Activated CD4-positive, alpha-beta T cell treated with anti-CD3 and anti-CD28 coated beads, Interleukin-2, amount 10 ng/mL, durations not matched to agents 24 days and 14 days (primary cell): ENCODE results near the gene PEX14. TPM values are rescaled to one million over a fixed set of nuclear protein-coding genes. Genes with fewer than 3 reads are reported as not detected.

Experiments
- DNase-seq: peaks from one replicate; pipeline ENCODE4 v3.0.0; 2022
- H3K27ac Mint-ChIP-seq: one replicate; pipeline ENCODE4 v1.8.0; 2022; ENCODE audit warnings: mild to moderate bottlenecking, mixed read lengths
- H3K27me3 Mint-ChIP-seq: one replicate; pipeline ENCODE4 v1.8.0; 2022; ENCODE audit warnings: mixed read lengths
- H3K36me3 Mint-ChIP-seq: one replicate; pipeline ENCODE4 v1.8.0; 2022; ENCODE audit warnings: low read depth, mild to moderate bottlenecking, mixed read lengths
- H3K4me1 Mint-ChIP-seq: one replicate; pipeline ENCODE4 v1.8.0; 2021; ENCODE audit warnings: mixed read lengths
- H3K4me3 Mint-ChIP-seq: one replicate; pipeline ENCODE4 v1.8.0; 2022; ENCODE audit warnings: mild to moderate bottlenecking, moderate library complexity, mixed read lengths
- H3K9me3 Mint-ChIP-seq: one replicate; pipeline ENCODE4 v1.8.0; 2021; ENCODE audit warnings: mixed read lengths
- intact Hi-C: fragments of 100-400 bp; cut with micrococcal nuclease; formaldehyde crosslinking; loops from one replicate; pipeline ENCODE4 v1.15.1; 2023
- total RNA-seq: library from RNA; stranded (reverse); gene quantifications from 2 replicates; pipeline ENCODE4 v1.2.3, GENCODE V29; 2022

The PEX14 gene
- total RNA-seq, 1 donor from 2014 or later: 21.6 TPM

DNA sequence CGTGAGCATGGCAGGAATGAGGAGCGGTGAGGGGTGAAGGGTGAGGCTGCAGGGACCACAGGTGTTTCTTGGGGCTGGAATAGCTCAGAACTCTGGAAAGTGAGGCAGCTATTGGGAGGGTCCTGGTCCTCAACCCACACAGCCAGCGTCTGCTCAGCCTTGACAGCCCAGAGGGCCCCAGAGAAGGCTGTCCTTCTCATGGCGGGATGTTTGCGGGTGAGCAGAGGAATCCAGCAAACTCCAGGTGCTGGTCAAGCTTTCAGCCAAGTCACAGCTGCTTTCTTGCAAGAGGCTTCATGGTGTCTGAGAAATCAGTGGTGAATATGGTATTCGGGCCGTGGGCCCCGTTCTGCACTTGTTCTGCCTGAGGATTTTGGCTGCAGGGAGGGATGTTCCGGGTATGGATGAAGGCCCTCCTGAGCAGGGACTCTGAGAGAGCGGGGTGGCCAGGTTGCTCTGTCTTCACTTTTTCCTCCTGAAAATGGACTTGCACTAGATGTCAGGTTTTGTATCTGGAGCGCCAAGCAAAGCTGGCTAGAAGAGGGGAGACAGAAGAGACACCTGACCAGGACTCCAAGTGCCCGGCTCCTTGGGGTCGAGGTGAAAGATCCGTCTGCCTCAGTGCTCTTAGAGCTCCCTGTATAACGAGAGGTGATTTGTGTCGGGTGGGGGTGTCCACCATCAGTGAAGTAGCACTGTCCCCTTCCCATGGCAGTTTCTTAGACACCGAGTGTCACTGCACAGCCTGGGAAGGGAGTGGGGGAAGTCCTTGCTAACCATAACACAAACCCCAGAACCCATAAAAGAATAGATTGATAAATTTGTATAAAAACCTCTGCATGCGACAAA is 139.9 kb downstream of the PEX14 start:
- intact Hi-C loops: no loop called here
- no peak for DNase-seq

DNA sequence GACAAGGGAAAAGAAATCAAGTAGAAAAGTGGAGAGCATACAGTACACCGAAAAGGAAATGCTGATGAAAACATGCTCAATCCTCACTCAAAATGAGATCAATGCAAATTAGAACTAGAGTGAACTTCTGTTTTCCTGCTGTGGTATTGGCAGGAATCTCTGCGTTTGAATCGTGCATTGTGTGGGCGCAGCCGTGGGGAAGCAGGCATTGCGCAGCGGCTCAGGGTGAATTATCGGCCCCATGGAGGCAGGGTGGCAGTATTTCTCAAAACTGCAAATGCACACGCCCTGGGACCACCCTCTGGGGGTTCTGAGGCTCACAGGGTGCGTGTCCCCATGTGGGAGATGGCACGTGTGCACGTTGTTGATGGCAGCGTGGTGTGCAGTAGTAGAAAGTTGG is 140.6 kb downstream of the PEX14 start:
- Mint-ChIP-seq H3K27ac (no peak overlapping the region), H3K4me3 (no peak overlapping the region), H3K36me3 (no peaks in the 10 kb centered on the region), H3K27me3 (no peaks in the 10 kb centered on the region), H3K9me3 (no peaks in the 10 kb centered on the region), H3K4me1 (no peaks in the 10 kb centered on the region)
- intact Hi-C loops: no loop called here
- DNase-seq: no peak

More for the DNA sequence above, 139.9 kb downstream of the PEX14 start:
- Mint-ChIP-seq H3K4me1 (no peaks in the 10 kb centered on the region), H3K36me3 (no peaks in the 10 kb centered on the region), H3K9me3 (no peaks in the 10 kb centered on the region), H3K27ac (no peak overlapping the region), H3K27me3 (no peaks in the 10 kb centered on the region), H3K4me3 (no peak overlapping the region)

DNA sequence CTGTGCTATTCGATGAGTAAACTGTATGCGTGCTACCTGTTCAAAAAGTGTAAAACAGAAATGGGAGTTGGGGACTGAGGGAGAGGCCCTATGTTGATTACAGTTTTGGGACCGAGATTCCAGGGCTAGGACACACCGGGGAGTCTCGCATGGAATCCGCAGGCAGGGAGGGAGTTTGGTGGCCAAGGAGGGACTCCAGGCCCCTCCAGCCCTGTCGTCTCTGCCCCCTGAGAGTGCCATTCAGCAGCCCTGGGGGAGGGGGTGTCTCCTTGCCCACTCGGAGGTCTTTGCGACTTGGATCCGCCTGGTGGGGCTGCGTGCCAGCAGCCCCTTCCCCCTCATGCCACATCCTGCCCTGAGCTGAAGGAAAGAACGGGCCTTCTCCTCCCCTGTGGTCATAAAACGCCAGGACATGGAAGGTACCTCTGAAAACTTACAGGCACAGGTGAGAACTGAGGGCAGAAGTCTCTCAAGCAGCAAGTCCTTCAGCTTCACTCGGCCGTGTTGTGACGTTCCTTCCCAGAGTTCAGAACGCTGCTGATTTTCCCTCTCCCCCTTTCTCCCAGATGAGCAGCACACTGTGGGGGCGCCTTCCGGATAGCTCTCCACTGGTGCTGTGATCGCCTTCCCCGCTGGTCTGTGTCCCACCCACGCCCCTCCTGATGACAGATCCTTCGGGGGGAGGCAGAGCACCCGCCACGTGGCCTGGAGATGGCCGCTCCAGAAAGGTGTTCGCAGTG is 141.4 kb downstream of the PEX14 start:
- H3K4me3 Mint-ChIP-seq: no peak overlapping the region
- intact Hi-C loops: no loop called here
- no peaks in the 10 kb centered on the region for H3K4me1 Mint-ChIP-seq
- DNase-seq: no peak
- no peaks in the 10 kb centered on the region for H3K36me3 Mint-ChIP-seq
- no peaks in the 10 kb centered on the region for H3K9me3 Mint-ChIP-seq
- no peak overlapping the region for H3K27ac Mint-ChIP-seq
- no peaks in the 10 kb centered on the region for H3K27me3 Mint-ChIP-seq

DNA sequence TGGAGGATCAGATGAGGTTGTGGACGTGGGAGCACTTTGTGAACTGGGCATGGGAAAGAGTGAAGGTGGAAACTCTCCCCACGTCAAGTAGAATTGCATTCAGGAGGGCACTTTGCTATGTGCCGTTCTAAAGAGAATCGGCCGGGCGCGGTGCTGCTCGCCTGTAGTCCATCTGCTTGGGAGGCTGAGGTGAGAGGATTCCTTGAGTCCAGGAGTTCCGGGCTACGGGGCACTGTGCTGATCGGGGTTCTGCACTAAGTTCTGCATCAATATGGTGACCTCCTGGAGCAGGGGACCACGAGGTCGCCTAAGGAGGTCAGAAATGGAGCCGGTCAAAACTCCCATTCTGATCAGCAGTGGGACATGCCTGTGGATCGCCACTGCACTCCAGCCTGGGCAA is 141.9 kb downstream of the PEX14 start:
- Mint-ChIP-seq H3K27me3 (no peaks in the 10 kb centered on the region), H3K4me3 (no peak overlapping the region), H3K9me3 (no peaks in the 10 kb centered on the region), H3K36me3 (no peaks in the 10 kb centered on the region), H3K4me1 (no peaks in the 10 kb centered on the region), H3K27ac (no peak overlapping the region)
- intact Hi-C loops: no loop called here
- DNase-seq: no peak

DNA sequence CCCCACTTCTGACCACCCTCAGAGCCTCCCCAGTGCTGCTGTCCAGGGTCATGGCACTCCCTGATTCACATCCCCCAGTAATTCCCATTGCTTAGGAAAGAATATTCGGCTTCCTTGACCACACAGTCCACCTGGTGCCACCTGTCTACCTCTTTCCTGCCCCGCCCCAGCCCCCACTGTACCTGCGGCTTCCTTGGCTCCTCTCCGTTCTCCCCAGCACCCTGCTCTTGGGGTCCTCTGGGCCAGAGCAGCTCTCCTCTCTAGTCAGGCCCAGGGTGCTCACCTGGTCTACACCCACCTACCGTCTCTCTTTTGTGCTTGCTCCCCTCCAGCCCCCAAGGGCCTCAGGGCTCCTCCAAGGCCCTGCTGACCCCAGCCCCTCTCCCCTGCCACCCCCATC is 142.6 kb downstream of the PEX14 start:
- H3K27me3 Mint-ChIP-seq: no peaks in the 10 kb centered on the region
- H3K36me3 Mint-ChIP-seq: no peaks in the 10 kb centered on the region
- no peak overlapping the region for H3K27ac Mint-ChIP-seq
- no peaks in the 10 kb centered on the region for H3K9me3 Mint-ChIP-seq
- H3K4me1 Mint-ChIP-seq: no peaks in the 10 kb centered on the region
- intact Hi-C loops: no loop called here
- no peak for DNase-seq
- no peak overlapping the region for H3K4me3 Mint-ChIP-seq

DNA sequence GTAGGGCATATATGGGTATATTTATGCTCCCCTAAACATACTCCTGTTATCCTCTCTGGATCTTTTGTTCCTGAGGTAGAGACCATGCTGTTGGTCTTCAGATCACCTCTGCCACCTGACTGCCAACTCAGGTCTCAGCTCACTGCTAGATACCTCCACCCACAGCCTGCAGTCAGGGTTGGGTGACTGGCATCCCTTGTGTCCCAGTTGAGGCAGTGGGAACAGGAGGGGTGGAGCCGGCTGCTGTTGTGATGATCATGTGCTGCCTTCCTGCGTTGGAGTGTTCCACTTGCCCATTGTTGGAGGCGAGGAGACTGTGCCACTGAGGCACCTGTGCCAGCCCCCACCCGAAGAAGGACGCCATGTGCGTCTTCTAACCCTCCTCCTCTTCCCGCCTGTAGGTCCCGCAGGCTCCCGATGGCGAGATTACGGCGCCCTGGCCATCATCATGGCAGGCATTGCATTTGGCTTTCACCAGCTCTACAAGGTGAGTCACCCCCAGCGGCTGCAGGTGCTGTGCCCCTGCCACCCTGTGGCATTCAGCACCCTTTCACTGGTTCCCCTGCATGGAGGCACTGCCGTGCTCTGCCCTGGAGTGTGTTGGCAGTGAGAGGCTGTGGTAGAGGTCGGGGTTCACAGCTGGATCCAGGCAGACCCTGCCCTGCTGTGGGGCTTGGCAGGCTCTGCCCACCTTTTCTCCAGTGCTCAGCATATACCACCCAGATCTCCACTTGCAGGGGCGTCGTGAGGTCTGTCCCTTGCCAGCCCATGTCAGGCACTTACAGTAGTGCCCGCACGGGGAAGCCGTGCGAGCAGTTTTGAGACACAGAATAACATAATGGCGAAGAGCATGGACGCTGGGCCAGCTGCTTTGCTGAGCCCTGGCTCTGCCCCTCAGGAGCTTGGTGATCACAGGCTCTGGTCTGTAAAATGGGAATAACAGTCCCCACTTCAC is 143.5 kb downstream of the PEX14 start:
- no peaks in the 10 kb centered on the region for H3K4me1 Mint-ChIP-seq
- H3K27me3 Mint-ChIP-seq: no peaks in the 10 kb centered on the region
- H3K4me3 Mint-ChIP-seq: no peak overlapping the region
- intact Hi-C loops: no loop called here
- no peak for DNase-seq
- no peaks in the 10 kb centered on the region for H3K9me3 Mint-ChIP-seq
- H3K27ac Mint-ChIP-seq: no peak overlapping the region
- H3K36me3 Mint-ChIP-seq: no peaks in the 10 kb centered on the region

DNA sequence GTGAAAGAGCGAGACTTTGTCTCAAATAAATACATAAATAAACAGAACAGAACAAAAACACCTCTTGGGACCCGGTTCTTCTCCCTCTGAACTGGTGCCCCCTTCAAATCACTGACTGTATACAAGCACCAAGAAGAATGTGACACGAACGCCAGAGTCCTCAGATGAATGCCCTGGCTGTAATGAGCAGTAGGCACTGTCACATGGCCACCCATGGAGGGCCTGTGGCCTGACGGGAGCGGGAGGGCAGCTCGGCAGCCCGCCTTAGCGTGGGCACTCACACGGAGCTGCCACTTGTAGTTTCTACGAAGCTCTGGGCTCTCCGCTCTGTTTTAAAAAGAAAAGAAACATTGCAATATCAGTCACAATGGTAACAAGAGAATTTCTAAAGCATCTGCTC is 146.0 kb downstream of the PEX14 start:
- Mint-ChIP-seq H3K4me3 (no peak overlapping the region), H3K4me1 (no peaks in the 10 kb centered on the region), H3K27me3 (no peaks in the 10 kb centered on the region), H3K27ac (no peak overlapping the region), H3K9me3 (no peaks in the 10 kb centered on the region), H3K36me3 (no peaks in the 10 kb centered on the region)
- intact Hi-C loops: no loop called here
- DNase-seq: no peak

DNA sequence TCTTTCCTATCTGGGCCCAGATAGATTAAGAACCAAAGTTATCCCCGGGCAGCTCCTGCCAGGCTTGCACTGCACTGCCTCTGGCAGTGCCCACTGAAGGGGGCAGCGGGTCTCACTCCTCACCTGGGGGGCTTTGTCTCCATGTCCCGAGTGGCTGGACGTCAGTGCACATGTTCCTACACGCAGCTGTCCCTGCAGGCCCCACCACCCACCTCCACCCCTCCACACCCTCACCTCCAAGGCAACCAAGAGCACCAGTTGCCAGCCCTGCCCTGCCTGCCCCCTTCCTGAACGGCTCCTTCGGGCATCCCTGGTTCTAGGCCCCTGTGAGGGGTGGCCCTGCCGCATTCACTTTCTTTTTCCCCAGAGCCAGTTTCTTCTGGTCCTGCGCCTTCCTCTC is 147.2 kb downstream of the PEX14 start:
- Mint-ChIP-seq H3K27me3 (no peaks in the 10 kb centered on the region), H3K36me3 (no peaks in the 10 kb centered on the region), H3K9me3 (no peaks in the 10 kb centered on the region), H3K4me1 (no peaks in the 10 kb centered on the region), H3K27ac (no peak overlapping the region), H3K4me3 (no peak overlapping the region)
- no peak for DNase-seq
- intact Hi-C loops: no loop called here

DNA sequence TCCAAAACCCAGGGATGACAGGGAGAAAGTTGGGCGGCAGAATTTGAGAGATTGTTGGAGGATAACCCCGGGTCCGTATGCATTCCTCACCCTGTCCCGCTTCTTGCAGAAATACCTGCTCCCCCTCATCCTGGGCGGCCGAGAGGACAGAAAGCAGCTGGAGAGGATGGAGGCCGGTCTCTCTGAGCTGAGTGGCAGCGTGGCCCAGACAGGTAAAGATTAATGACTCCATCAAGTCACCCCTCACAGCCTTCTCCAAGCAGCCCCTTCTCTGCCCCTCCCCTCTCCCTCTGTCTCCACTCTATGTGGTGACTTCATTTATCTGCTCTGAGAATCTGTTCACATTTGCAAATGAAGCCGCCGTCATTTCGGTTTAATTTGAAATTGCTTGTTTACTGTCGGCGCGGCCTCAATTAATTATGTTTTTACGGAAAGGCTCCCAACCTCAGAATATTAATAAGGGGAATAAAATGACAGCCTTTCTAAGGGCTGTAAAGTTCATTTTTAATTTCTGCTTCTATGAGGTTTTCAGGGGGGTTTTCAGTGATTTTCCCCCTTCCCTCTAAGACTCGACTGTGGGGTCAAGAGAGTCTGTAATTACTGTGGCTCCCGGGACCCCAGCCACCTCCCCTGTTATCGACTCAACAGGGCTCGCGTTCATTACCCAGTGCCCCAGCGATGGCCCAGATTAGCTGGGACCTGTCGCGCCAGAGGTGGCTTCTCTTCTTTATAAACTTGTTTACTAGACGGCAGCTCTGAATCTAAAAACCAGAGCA is 148.3 kb downstream of the PEX14 start:
- intact Hi-C loops: no loop called here
- Mint-ChIP-seq H3K27ac (no peak overlapping the region), H3K4me1 (no peaks in the 10 kb centered on the region), H3K4me3 (no peak overlapping the region), H3K9me3 (no peaks in the 10 kb centered on the region), H3K27me3 (no peaks in the 10 kb centered on the region), H3K36me3 (no peaks in the 10 kb centered on the region)
- DNase-seq: no peak

DNA sequence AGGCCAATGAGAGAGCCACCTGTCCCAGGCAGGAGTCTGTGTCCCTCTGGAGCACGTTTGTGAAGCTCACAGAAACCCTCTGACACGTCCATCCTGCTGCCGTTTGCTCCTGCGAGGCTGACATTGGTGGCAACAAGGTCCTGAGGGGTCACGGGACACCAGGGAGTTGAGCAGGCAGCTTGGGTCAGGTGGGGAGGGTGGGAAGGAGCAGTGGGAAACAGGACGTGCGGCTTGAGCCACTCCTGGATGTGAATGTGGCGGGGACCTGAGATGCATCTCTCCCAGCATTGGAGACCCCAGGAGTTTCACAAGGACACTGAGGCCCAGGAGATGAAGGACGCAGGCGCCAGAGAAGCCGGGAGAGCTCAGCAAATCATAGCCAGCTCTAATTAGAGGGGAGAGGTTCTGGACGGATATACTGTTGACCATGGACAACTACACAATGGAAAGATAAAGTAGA is 149.0 kb downstream of the PEX14 start:
- Mint-ChIP-seq H3K36me3 (no peaks in the 10 kb centered on the region), H3K4me3 (no peak overlapping the region), H3K27me3 (no peaks in the 10 kb centered on the region), H3K9me3 (no peaks in the 10 kb centered on the region), H3K27ac (no peak overlapping the region), H3K4me1 (no peaks in the 10 kb centered on the region)
- intact Hi-C loops: no loop called here
- no peak for DNase-seq

DNA sequence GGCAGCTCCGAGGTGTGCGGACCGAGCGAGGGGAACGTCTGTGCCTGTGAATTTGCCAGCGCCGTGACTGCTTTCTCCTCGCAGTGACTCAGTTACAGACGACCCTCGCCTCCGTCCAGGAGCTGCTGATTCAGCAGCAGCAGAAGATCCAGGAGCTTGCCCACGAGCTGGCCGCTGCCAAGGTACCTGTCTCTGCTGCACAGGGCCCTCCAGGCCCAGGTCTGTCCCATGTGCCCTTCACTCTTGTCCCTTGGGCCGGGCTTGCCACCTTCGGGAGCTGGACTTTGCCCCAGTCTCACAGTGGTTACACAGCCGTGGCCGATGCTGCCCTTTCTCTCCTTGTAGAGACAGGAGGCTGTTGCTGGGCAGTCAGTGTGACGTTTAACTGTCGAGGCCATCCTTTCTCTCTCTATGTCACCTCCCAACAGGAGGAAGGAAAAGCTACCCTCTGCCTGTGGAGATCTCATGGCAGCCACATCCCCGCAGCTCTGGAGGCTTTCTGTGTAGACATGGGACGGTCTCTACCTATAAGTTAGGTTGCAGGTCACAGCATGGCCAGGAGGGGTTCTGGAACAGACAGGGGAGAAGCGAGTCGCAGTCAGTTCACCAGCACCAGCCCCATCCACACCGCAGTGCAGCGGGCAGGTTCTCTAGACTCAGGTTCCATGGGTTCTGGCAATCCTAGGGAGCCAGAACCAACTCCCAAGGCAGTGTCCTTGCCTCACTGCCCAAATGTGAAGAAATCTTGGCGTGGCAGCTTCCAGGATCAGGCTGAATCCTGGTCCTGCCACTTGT is 149.7 kb downstream of the PEX14 start:
- intact Hi-C loops: no loop called here
- DNase-seq: no peak
- Mint-ChIP-seq H3K27me3 (no peaks in the 10 kb centered on the region), H3K36me3 (no peaks in the 10 kb centered on the region), H3K4me3 (no peak overlapping the region), H3K27ac (no peak overlapping the region), H3K9me3 (no peaks in the 10 kb centered on the region), H3K4me1 (no peaks in the 10 kb centered on the region)

DNA sequence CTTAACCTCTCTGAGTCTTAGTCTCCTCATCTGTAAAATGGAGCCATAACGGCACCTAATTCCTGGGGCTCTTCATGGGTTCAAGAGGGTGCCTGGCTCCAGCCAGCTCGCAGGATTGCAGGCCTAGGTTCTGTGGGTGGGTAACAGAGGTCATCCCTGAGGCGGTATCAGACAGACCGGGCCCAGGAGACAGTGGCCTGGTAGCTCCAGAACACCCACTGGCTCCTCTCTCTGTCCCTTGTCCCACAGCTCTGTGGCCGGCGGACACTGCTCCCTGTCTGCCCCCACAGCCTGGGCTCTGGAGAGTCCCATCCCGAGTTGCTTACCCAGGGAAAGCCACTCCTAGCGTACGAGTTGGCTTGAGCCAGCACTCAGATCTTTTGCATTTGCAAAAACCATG is 150.3 kb downstream of the PEX14 start:
- no peak overlapping the region for H3K4me3 Mint-ChIP-seq
- no peak overlapping the region for H3K27ac Mint-ChIP-seq
- H3K9me3 Mint-ChIP-seq: no peaks in the 10 kb centered on the region
- no peaks in the 10 kb centered on the region for H3K36me3 Mint-ChIP-seq
- no peaks in the 10 kb centered on the region for H3K27me3 Mint-ChIP-seq
- no peak for DNase-seq
- intact Hi-C loops: no loop called here
- no peaks in the 10 kb centered on the region for H3K4me1 Mint-ChIP-seq
